HFFc6 (cell line): ENCODE results near the gene COL4A6. TPM values are rescaled to one million over a fixed set of nuclear protein-coding genes. Genes with fewer than 3 reads are reported as not detected.
"Not testable (repeated sequence)": the region's sequence is repeated elsewhere in the genome, so short reads cannot be mapped to it uniquely, and the experiment has no call there.

Experiments
- DNase-seq: peaks from one replicate; pipeline ENCODE4 v3.0.0-alpha.2; 2018
- H3K27ac Mint-ChIP-seq: 2 replicates; pipeline ENCODE4 v1.8.0; 2020; ENCODE audit warnings: mild to moderate bottlenecking, mixed read lengths
- H3K27me3 Mint-ChIP-seq: 2 replicates; pipeline ENCODE4 v1.8.0; 2021; ENCODE audit warnings: mild to moderate bottlenecking, moderate library complexity, mixed read lengths; ENCODE audit not compliant: insufficient read depth
- H3K36me3 Mint-ChIP-seq: 2 replicates; pipeline ENCODE4 v1.8.0; 2021; ENCODE audit warnings: low read depth, mixed read lengths
- H3K4me1 Mint-ChIP-seq: 2 replicates; pipeline ENCODE4 v1.8.0; 2020; ENCODE audit warnings: low read depth, mixed read lengths
- H3K4me3 Mint-ChIP-seq: 2 replicates; pipeline ENCODE4 v1.8.0; 2020; ENCODE audit warnings: mild to moderate bottlenecking, moderate library complexity, mixed read lengths
- H3K9me3 Mint-ChIP-seq: 2 replicates; pipeline ENCODE4 v1.8.0; 2020; ENCODE audit warnings: mild to moderate bottlenecking, mixed read lengths
- total RNA-seq, 6 experiments: library from RNA; stranded (reverse); fragmentation: NEBNext Ultra II Directional; extraction: Animal tissue kit (Norgen Biotek cat#: 25700); gene quantifications; 2 replicates in 1 of 6; 3 replicates in 5 of 6; pipeline ENCODE4 v1.2.3, GENCODE V29; 2021
- TF ChIP-seq, protein P1 (sequence below): fragments of 200-600 bp; sonication (generic); IDR thresholded peaks from 2 replicates; pipeline ENCODE4 v1.5.0; 2021; ENCODE audit warnings: antibody characterized with exemption, mild to moderate bottlenecking

Gene COL4A6
- total RNA-seq, 6 experiments from 2014 or later: 0.03 to 0.16 (median 0.11) TPM

- Mint-ChIP-seq H3K4me1 (peaks cover 45% of the 10 kb centered on the region), H3K27ac (peak overlapping the region; percentile 78), H3K27me3 (no peaks in the 10 kb centered on the region), H3K9me3 (no peaks in the 10 kb centered on the region), H3K4me3 (peak overlapping the region; percentile 73), H3K36me3 (no peaks in the 10 kb centered on the region)
- TF ChIP-seq, protein P1, sequence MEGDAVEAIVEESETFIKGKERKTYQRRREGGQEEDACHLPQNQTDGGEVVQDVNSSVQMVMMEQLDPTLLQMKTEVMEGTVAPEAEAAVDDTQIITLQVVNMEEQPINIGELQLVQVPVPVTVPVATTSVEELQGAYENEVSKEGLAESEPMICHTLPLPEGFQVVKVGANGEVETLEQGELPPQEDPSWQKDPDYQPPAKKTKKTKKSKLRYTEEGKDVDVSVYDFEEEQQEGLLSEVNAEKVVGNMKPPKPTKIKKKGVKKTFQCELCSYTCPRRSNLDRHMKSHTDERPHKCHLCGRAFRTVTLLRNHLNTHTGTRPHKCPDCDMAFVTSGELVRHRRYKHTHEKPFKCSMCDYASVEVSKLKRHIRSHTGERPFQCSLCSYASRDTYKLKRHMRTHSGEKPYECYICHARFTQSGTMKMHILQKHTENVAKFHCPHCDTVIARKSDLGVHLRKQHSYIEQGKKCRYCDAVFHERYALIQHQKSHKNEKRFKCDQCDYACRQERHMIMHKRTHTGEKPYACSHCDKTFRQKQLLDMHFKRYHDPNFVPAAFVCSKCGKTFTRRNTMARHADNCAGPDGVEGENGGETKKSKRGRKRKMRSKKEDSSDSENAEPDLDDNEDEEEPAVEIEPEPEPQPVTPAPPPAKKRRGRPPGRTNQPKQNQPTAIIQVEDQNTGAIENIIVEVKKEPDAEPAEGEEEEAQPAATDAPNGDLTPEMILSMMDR: no peak
- DNase-seq: peak; percentile 63
Observed at GRCh38 chrX:108399418-108400165, 38.6 kb downstream of the COL4A6 start.

- Mint-ChIP-seq H3K4me1 (peaks cover 45% of the 10 kb centered on the region), H3K36me3 (no peaks in the 10 kb centered on the region), H3K27me3 (no peaks in the 10 kb centered on the region), H3K9me3 (no peaks in the 10 kb centered on the region), H3K27ac (peak overlapping the region; percentile 62), H3K4me3 (peak overlapping the region; percentile 73)
- TF ChIP-seq, protein P1: no peak
- peak; percentile 42 for DNase-seq
Observed at GRCh38 chrX:108397627-108398391, 40.4 kb downstream of the COL4A6 start.

GRCh38 chrX:108396986-108397385 lies 41.2 kb downstream of the COL4A6 start:
- Mint-ChIP-seq H3K27me3 (no peaks in the 10 kb centered on the region), H3K9me3 (no peaks in the 10 kb centered on the region), H3K4me1 (peaks cover 45% of the 10 kb centered on the region)

GRCh38 chrX:108396188-108396891 lies 41.9 kb downstream of the COL4A6 start:
- peak overlapping the region; percentile 62 for H3K27ac Mint-ChIP-seq

More at GRCh38 chrX:108396986-108397385, 41.2 kb downstream of the COL4A6 start:
- no peak for DNase-seq
- peak overlapping the region; percentile 73 for H3K4me3 Mint-ChIP-seq
- H3K36me3 Mint-ChIP-seq: no peaks in the 10 kb centered on the region
- H3K27ac Mint-ChIP-seq: peak overlapping the region; percentile 62
- TF ChIP-seq, protein P1: no peak

GRCh38 chrX:108390976-108391717 lies 47.1 kb downstream of the COL4A6 start:
- not testable (repeated sequence) for H3K4me1 Mint-ChIP-seq, H3K27ac Mint-ChIP-seq, H3K27me3 Mint-ChIP-seq, DNase-seq, H3K4me3 Mint-ChIP-seq, H3K36me3 Mint-ChIP-seq, H3K9me3 Mint-ChIP-seq

More at GRCh38 chrX:108396188-108396891, 41.9 kb downstream of the COL4A6 start:
- H3K9me3 Mint-ChIP-seq: no peaks in the 10 kb centered on the region
- no peaks in the 10 kb centered on the region for H3K27me3 Mint-ChIP-seq
- TF ChIP-seq, protein P1: no peak
- H3K4me3 Mint-ChIP-seq: no peak overlapping the region; the same call in 1 of the 2 replicates
- no peaks in the 10 kb centered on the region for H3K36me3 Mint-ChIP-seq
- peak; percentile 0 for DNase-seq
- H3K4me1 Mint-ChIP-seq: peaks cover 45% of the 10 kb centered on the region
